HL-60 (cell line): Measurements from ENCODE around the gene GEMIN2.

ENCODE experiments used
- DNase-seq, 2 experiments: peaks; one replicate each; pipeline ENCODE4 v3.0.0-alpha.2; 2010 to 2020; ENCODE audit warnings: low read depth in 1 of 2, low spot score in 1 of 2
- H3K27ac ChIP-seq: fragments of 250-450 bp; sonication (Bioruptor Pico); replicated peaks from 2 replicates; pipeline ENCODE4 v1.5.1; 2020; ENCODE audit warnings: mild to moderate bottlenecking, moderate library complexity
- H3K27me3 ChIP-seq: fragments of 250-450 bp; sonication (Bioruptor Pico); 2 replicates; pipeline ENCODE4 v1.5.1; 2021; ENCODE audit warnings: mild to moderate bottlenecking, moderate library complexity; ENCODE audit not compliant: insufficient read depth, poor library complexity, severe bottlenecking
- H3K4me3 ChIP-seq: replicated peaks from 2 replicates; pipeline ENCODE4 v1.5.1; 2011; ENCODE audit warnings: mild to moderate bottlenecking, control low read depth, low read length; ENCODE audit not compliant: insufficient read depth
- GABPA ChIP-seq: IDR thresholded peaks from 2 replicates; pipeline ENCODE4 v1.6.1; 2012; ENCODE audit warnings: low read depth
- POLR2AphosphoS5 ChIP-seq: IDR thresholded peaks from 2 replicates; pipeline ENCODE4 v1.6.1; 2012; ENCODE audit warnings: low read depth
- SPI1 ChIP-seq: IDR thresholded peaks from 2 replicates; pipeline ENCODE4 v1.6.1; 2012; ENCODE audit warnings: low read depth, mild to moderate bottlenecking, borderline replicate concordance
- TF ChIP-seq, protein P1 (sequence below): IDR thresholded peaks from one replicate; pipeline ENCODE4 v1.5.1; 2011; ENCODE audit warnings: low read length, control low read depth, inconsistent platforms; ENCODE audit not compliant: insufficient read depth
- TF ChIP-seq, protein P2 (sequence below): IDR thresholded peaks from 2 replicates; pipeline ENCODE4 v1.6.1; 2012; ENCODE audit warnings: low read depth; ENCODE audit not compliant: insufficient replicate concordance

Gene GEMIN2

DNA sequence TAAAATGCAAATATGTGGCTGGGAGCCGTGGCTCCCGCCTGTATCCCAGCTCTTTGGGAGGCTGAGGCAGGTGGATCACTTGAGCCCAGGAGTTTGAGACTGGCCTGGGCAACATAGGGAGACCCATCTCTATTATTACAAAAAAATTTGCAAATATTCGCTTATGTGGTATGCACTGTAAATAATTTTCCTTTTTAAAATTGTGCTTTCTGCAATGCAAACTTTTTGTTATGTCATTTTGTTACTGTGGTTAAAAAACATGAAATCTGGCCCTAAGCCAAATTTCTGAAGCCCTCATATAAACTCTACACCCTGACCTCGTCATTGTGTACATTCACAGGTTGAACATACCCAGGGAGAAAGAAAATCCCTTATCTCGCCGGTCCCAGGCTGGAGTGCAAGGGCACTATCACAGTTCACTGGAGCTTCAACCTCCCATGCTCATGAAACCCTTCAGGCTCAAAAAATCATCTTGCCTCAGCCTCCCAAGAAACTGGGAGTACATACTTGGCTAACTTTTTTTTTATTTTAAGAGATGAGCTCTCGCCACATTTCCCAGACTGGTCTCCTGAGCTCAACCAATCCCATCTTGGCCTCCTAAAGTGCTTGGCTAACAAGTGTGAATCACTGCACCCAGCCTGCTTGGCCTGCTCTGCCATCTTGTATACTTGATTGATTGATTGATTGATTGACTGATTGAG, 31.3 kb downstream of the GEMIN2 start:
- Histone ChIP-seq H3K4me3 (no peak overlapping the region), H3K27me3 (no peaks in the 10 kb centered on the region), H3K27ac (no peak overlapping the region)
- TF ChIP-seq, protein P1, sequence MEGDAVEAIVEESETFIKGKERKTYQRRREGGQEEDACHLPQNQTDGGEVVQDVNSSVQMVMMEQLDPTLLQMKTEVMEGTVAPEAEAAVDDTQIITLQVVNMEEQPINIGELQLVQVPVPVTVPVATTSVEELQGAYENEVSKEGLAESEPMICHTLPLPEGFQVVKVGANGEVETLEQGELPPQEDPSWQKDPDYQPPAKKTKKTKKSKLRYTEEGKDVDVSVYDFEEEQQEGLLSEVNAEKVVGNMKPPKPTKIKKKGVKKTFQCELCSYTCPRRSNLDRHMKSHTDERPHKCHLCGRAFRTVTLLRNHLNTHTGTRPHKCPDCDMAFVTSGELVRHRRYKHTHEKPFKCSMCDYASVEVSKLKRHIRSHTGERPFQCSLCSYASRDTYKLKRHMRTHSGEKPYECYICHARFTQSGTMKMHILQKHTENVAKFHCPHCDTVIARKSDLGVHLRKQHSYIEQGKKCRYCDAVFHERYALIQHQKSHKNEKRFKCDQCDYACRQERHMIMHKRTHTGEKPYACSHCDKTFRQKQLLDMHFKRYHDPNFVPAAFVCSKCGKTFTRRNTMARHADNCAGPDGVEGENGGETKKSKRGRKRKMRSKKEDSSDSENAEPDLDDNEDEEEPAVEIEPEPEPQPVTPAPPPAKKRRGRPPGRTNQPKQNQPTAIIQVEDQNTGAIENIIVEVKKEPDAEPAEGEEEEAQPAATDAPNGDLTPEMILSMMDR, result no peak
- TF ChIP-seq SPI1, result no peak
- TF ChIP-seq POLR2AphosphoS5, result no peak
- no peak for TF ChIP-seq GABPA
- TF ChIP-seq, protein P2, sequence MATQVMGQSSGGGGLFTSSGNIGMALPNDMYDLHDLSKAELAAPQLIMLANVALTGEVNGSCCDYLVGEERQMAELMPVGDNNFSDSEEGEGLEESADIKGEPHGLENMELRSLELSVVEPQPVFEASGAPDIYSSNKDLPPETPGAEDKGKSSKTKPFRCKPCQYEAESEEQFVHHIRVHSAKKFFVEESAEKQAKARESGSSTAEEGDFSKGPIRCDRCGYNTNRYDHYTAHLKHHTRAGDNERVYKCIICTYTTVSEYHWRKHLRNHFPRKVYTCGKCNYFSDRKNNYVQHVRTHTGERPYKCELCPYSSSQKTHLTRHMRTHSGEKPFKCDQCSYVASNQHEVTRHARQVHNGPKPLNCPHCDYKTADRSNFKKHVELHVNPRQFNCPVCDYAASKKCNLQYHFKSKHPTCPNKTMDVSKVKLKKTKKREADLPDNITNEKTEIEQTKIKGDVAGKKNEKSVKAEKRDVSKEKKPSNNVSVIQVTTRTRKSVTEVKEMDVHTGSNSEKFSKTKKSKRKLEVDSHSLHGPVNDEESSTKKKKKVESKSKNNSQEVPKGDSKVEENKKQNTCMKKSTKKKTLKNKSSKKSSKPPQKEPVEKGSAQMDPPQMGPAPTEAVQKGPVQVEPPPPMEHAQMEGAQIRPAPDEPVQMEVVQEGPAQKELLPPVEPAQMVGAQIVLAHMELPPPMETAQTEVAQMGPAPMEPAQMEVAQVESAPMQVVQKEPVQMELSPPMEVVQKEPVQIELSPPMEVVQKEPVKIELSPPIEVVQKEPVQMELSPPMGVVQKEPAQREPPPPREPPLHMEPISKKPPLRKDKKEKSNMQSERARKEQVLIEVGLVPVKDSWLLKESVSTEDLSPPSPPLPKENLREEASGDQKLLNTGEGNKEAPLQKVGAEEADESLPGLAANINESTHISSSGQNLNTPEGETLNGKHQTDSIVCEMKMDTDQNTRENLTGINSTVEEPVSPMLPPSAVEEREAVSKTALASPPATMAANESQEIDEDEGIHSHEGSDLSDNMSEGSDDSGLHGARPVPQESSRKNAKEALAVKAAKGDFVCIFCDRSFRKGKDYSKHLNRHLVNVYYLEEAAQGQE, result no peak
- no peak for DNase-seq

DNA sequence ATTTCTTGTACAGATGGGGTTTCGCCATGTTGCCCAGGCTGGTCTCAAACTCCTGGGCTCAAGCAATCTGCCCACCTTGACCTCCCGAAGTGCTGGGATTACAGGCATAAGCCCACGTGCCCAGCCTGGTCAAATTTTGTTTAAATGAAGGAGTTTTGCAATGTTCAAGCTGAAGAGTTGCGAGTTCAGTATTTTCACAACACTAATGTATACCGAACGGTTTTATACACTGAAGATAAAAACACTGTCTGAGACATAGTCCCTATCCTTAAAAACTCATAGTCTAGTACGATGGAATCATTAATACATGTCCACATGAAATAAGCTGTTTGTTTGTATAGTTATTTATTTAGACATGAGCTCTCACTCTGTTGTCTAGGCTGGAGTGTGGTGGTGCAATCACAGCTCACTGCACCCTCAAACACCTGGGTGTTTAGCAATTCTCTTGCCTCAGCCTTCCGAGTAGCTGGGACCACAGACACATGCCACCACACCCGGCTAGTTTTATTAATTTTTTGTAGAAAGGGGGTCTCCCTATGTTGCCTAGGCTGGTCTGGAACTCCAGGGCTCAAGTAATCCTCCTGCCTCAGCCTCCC, 40.6 kb downstream of the GEMIN2 start:
- DNase-seq, result peak in 1 of 2 experiments; percentile 70
- H3K27ac ChIP-seq, result peak overlapping the region; percentile 62
- TF ChIP-seq SPI1 (no peak), POLR2AphosphoS5 (peak; percentile 37; the same call in 1 of the 2 replicates)
- H3K4me3 ChIP-seq, result no peak overlapping the region
- H3K27me3 ChIP-seq, result no peaks in the 10 kb centered on the region

DNA sequence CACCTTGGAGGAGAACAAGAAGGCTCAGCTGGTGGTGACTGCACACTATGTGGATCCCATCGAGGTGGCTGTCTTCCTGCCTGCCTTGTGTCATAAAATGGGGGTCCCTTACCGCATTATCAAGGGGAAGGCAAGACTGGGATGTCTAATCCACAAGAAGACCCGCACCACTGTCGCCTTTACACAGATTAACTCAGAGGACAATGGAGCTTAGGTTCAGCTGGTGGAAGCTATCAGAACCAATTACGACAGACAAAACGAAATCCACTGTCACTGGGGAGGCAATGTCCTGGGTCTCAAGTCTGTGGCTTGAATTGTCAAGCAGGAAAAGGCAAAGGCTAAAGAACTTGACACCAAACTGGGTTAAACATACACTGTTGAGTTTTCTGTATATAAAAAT, 43.4 kb downstream of the GEMIN2 start:
- H3K4me3 ChIP-seq, result no peak overlapping the region
- TF ChIP-seq, protein P1, result no peak
- TF ChIP-seq, protein P2, result no peak
- TF ChIP-seq POLR2AphosphoS5 (no peak), GABPA (no peak), SPI1 (no peak)
- no peak overlapping the region for H3K27ac ChIP-seq
- DNase-seq, result no peak
- H3K27me3 ChIP-seq, result no peaks in the 10 kb centered on the region

DNA sequence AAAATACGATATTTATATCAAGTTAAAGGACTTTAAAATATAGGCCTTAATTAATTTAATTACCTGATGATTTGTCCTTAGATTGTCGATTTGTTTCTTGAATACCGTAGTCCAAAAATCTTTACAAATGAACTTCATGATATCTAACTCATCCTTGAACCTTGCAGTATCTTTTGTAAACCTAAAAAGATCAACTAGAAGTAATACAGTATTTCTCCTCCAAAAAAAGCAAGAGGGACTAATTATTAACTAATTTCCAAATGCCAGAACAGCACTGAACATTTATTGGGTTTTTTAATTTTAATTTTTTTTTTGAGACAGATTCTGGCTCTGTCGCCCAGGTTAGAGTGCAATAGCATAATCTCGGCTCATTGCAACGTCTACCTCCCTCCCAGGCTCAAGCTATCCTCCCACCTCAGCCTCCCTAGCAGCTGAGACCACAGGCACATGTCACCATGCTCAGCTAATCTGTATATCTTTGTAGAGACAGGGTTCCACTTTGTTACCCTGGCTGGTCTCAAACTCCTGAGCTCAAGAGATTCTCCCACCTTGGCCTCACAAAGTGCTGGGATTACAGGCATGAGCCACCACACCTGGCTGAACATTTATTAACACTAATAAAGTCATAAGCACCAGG, 44.2 kb downstream of the GEMIN2 start:
- no peak for DNase-seq
- no peaks in the 10 kb centered on the region for H3K27me3 ChIP-seq
- H3K27ac ChIP-seq, result no peak overlapping the region
- TF ChIP-seq POLR2AphosphoS5 (no peak), SPI1 (no peak), GABPA (no peak)
- TF ChIP-seq, protein P1, result no peak
- TF ChIP-seq, protein P2, result no peak
- no peak overlapping the region for H3K4me3 ChIP-seq
